Ureter (tissue), 1 donor: ENCODE measurements around the gene UCHL1. TPM values are rescaled to one million over a fixed set of nuclear protein-coding genes. Genes with fewer than 3 reads are reported as not detected.
"Not testable (repeated sequence)": the region's sequence is repeated elsewhere in the genome, so short reads cannot be mapped to it uniquely, and the experiment has no call there.

ENCODE experiments used
- DNase-seq: peaks from one replicate; pipeline ENCODE4 v3.0.0-alpha.2; 2020; ENCODE audit warnings: low spot score
- total RNA-seq: library from RNA; stranded (reverse); gene quantifications from one replicate; pipeline ENCODE4 v1.2.4, GENCODE V29; 2023
- donor health status: DM: yes; HTN: yes; CAD: no.

Gene UCHL1
- total RNA-seq, 1 donor from 2014 or later = 8.6 TPM

GRCh38 chr4:41236508-41236907 lies 20.2 kb upstream of the UCHL1 start:
- no peak for DNase-seq

GRCh38 chr4:41241919-41242318 lies 14.8 kb upstream of the UCHL1 start:
- no peak for DNase-seq

DNA sequence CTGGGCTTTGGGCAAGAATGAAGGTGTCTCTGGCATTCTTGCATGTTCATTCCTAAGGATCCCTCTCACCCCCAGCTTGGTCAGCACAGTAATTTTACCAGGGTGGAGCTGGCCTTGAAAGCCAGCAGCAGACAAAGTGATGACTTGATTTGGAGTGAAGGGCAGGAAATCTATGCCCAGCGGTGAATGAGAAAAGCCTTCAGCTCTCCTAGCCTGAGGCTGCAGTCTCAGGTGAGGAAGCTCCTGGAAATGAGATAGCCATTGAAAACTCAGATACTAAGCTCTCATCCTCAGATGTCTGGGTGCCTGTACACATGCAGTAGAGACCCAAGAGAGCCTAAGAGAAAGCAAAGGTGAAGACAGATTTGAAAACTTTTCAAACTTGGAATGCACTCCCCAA lies 10.7 kb upstream of the UCHL1 start:
- no peak for DNase-seq

DNA sequence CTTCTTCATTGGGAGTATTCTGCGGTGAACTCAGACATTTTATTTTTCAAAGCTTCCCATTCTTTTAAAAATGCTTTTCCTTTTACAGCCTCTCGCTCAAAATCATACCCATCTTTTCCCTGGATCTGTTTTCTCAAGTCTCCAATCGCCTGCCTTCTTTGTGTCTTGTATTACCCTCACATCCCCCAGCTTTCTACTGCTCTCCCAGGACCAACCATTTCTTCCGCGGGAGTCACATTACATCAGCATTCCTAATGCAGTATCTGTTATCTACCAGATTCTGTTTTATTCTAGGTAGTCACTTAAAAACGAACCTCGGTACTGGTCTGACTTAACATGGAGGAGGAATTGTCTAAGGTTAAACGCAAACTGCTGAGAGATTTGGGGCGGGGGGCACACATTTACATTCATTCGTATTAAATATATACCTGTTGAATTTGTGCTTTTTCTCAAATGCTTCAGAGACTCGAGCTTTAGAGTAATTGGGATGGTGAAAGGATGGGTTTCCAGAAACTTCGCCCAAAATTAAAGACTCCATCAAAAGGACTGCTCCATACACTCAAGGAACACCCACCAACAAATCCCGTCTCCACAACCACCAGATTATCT lies 493 bp upstream of the UCHL1 start:
- no peak for DNase-seq

DNA sequence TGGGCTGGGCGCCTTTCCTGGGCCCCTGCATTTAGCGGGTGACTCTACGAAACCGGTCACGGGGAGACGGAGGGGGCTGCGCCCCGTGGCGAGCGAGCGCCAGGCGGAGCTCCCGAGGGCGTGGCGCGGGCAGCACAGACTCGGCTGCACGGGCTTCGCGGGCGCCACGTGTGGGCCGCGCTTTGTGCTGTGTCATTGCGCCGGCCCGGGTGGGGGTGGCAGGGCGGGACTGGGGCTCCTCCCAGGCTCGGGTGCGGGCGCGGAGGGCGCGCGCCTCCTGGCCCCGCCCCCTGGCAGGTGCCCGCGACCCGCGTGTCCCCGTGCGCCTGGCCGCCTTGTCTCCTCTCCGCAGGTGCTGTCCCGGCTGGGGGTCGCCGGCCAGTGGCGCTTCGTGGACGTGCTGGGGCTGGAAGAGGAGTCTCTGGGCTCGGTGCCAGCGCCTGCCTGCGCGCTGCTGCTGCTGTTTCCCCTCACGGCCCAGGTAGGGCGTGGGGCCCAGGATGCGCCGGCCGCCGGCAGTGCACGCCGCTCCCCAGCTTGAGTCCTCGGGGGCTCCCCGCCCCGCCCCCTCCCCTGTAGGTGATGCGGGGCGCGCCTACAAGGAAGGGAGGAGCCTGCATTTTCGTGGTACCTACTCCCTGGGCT lies 651 bp downstream of the UCHL1 start:
- no peak for DNase-seq

GRCh38 chr4:41257906-41258305 lies 1.2 kb downstream of the UCHL1 start:
- DNase-seq = no peak

DNA sequence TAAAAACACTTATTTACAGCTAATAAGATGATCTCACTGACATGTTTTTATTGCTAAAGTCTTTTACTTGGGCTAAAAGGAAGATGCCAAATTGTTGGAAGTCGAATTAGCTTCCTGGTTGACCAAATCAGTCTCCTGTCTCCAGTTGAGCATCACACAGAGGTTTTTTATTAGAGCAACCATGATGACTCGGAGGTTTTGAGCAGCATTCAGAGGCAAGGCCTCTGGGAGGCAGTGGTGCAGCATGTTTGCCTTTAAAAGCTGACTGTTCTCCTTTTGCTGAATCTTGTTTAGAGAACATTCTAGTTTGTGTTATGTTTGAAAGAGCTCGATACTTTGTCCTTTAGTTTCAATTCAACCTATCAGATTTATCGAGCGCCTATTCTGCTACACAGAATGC lies 2.1 kb downstream of the UCHL1 start:
- no peak for DNase-seq

DNA sequence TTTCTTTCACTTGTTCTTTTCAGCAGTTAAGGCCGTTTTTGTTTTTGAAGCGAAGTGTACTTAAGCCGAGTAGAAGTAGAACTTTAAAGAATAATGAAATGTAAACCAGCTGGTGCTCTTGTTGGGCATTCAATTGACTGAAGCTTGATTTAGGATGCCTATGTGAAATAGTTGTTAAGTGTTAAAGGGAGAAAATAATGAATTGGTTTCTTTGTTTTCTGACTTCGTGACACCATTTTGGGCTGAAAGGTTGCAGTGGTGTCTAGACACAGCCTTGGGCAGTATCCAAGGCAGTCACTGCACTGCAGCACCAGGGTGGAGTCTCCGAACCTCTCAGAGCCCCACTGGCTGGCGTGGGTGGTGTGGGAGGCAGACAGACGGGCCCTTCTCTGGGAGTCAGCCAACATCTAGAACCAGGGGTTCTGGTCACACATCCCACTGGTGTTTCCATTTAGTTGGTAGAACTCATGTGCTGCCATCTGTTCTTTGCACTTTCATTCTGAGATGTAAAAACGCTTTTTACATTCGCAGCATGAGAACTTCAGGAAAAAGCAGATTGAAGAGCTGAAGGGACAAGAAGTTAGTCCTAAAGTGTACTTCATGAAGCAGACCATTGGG lies 3.5 kb downstream of the UCHL1 start:
- no peak for DNase-seq

DNA sequence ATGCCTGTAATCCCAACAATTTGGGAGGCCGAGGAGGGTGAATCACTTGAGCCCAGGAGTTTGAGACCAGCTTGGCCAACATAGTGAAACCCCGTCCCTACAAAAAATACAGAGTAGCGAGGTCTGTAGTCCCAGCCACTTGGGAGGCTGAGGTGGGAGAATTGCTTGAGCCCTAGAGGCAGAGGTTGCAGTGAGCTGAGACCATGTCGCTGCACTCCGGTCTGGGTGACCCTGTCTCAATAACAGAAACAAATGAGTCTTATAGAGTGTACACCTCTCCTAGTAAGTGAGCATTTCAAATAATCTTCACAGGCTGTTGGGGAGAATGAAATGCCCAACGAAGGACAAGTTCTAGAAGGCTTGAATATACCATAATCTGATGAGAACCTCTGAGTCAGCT lies 5.5 kb downstream of the UCHL1 start:
- no peak for DNase-seq

- no peak for DNase-seq
Observed at GRCh38 chr4:41264212-41264611, 7.5 kb downstream of the UCHL1 start.

DNA sequence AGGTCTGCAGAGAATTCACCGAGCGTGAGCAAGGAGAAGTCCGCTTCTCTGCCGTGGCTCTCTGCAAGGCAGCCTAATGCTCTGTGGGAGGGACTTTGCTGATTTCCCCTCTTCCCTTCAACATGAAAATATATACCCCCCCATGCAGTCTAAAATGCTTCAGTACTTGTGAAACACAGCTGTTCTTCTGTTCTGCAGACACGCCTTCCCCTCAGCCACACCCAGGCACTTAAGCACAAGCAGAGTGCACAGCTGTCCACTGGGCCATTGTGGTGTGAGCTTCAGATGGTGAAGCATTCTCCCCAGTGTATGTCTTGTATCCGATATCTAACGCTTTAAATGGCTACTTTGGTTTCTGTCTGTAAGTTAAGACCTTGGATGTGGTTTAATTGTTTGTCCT lies 11.3 kb downstream of the UCHL1 start:
- DNase-seq = no peak

GRCh38 chr4:41268721-41269517 lies 12.2 kb downstream of the UCHL1 start:
- no peak for DNase-seq

GRCh38 chr4:41269682-41270081 lies 13.0 kb downstream of the UCHL1 start:
- no peak for DNase-seq

GRCh38 chr4:41275931-41276330 lies 19.2 kb downstream of the UCHL1 start:
- DNase-seq = not testable (repeated sequence)

- DNase-seq = no peak
Observed at GRCh38 chr4:41280010-41280409, 23.3 kb downstream of the UCHL1 start.

DNA sequence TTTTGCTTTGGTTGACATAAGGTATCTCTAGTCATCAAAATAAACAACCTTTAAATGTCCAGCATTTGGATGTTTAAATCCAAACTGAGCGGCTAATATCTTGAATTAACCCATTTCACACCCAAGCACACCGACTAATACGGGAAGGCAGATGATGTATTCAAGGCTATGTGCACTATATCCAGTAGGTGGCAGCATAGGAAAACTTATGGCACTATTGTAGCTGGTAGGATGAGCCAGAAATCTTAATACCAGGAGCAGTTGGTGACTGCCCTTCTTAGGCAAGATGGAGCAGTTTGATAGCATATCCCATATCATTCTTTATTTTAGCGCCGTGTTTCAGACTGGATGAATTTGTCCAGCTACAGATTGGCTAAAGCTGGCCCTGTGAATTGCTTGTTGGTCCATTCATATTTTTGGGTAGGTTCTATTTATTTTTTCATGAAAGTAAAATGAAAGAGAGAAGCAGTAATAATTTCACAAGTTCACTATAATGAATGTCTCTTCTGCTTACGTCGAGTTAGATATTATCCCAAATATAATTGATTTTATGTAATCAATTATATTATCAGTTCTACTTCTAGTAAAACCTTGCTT lies 24.4 kb downstream of the UCHL1 start:
- peak; percentile 58 for DNase-seq

- DNase-seq = no peak
Observed at GRCh38 chr4:41282366-41282765, 25.6 kb downstream of the UCHL1 start.

DNA sequence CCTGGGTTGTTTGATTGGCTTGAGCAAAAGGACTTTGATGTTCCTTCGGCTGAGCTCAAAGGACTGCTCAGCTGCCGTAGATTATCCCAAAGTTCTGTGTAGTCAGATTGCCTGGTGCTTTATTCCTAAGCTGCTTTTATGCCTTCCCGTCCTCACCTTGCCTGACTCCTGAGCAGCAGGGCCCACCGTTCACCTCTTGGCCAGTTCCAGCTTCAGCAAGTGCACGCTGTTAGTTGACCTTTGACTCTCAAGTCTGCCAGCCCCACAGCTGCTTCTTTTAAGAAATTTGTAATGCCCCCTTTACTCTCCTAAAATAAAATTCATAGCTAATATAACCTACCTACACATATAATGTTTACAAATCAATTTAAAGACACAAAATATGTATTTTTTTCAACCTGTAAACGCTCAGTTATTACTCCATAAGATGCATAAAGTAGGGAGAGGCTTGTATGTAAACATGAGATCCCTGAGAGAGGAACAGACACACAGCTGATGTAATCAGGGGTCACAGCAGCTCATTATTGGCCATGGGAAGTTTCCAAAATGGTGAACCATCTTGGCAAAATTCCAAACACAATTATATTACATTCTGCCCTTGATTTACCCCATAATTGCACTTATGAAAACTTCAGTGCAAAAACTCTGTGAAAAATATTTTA lies 28.6 kb downstream of the UCHL1 start:
- no peak for DNase-seq

GRCh38 chr4:41285864-41286235 lies 29.1 kb downstream of the UCHL1 start:
- DNase-seq = no peak

GRCh38 chr4:41287005-41287404 lies 30.3 kb downstream of the UCHL1 start:
- DNase-seq = no peak

DNA sequence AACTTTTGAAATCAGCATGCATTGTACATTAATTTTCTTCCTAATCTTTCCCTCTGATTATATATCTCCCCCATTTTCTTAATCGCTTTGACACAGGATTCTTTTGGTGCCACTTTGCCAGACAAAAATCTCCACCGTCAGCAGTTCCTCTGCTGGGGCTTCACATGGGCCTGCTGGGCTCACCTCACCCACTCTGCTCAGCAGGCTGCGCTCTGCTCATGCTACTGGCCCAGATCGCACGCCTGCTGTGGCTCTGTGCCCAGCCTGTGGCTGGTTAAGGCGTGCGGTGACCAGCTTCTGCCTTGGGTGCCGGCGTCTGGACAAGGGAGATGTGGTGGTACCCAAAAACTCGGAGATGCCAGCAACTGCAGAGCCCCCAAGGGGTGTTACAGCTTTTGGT lies 31.1 kb downstream of the UCHL1 start:
- DNase-seq = no peak

GRCh38 chr4:41288254-41288653 lies 31.5 kb downstream of the UCHL1 start:
- DNase-seq = no peak
